ENCODE results near the gene NMRK2.
"Not testable (repeated sequence)": the region's sequence is repeated elsewhere in the genome, so short reads cannot be mapped to it uniquely, and the experiment has no call there.

NMRK2 gene

DNA sequence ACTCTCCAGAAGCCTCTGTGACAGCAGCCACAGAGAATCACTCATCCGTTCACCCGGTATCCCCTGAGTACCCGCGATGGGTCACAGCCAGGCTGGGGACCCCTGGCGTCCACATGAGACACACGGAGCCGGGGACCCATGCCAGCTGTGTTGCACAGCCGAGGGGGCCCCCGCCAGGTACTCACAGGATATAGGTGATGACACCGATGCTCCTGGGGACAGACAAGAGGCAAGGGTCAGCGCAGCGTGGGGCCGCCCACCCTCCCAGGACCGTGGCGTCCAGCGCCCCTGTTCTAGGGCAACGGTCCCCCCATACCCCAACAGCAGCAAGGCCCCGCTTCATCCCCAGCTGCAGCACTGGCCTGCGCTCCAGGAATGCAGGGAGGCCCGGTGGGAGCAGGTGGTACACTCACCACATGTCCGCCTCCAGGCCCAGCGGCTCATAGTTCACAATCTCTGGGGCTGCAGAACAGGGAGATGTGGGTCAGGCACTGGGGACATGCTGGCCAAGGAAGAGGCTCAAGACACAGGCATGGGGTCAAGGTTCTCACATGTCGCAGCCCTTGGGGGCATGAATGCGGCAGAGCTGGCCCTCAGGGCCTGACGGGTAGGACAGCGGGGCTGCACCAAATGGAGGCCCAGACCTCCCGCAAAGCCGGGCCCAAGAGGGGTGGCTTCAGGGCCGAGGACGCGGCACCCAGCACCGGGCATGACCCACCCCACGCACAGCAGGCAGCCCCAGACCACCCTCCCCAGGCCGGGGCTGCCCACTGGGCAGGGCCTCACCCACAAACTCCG is 30.8 kb downstream of the NMRK2 start:
- no peak overlapping the region for H2AFZ ChIP-seq (ENCODE audit: low read length)
- no peak overlapping the region for H3K4me2 ChIP-seq (ENCODE audit: low read depth, low read length, poor library complexity, severe bottlenecking)
- peaks cover 2% of the 10 kb centered on the region for H4K20me1 ChIP-seq (ENCODE audit: insufficient read depth, low read length, poor library complexity, severe bottlenecking)
- no peak overlapping the region for H3K9ac ChIP-seq (ENCODE audit: low read depth, low read length, poor library complexity, severe bottlenecking)
- no peaks in the 10 kb centered on the region for H3K9me3 ChIP-seq (ENCODE audit: insufficient read depth, low read depth, low read length)
- H3K36me3 ChIP-seq (ENCODE audit: insufficient read depth, low read length) = peaks cover 9% of the 10 kb centered on the region; the same call in 1 of the 2 replicates
- H3K4me3 ChIP-seq (ENCODE audit: low read length, poor library complexity, severe bottlenecking) = no peak overlapping the region
- H3K27me3 ChIP-seq (ENCODE audit: insufficient read depth, low read length, poor library complexity, severe bottlenecking) = no peaks in the 10 kb centered on the region
- peaks cover 7% of the 10 kb centered on the region; the same call in 1 of the 2 replicates for H3K79me2 ChIP-seq (ENCODE audit: insufficient read depth, low read length)
- no peak for TF ChIP-seq EZH2phosphoT487 (IDR thresholded peaks at IDR 0.05; ENCODE audit: borderline replicate concordance)
- TF ChIP-seq, protein P1, sequence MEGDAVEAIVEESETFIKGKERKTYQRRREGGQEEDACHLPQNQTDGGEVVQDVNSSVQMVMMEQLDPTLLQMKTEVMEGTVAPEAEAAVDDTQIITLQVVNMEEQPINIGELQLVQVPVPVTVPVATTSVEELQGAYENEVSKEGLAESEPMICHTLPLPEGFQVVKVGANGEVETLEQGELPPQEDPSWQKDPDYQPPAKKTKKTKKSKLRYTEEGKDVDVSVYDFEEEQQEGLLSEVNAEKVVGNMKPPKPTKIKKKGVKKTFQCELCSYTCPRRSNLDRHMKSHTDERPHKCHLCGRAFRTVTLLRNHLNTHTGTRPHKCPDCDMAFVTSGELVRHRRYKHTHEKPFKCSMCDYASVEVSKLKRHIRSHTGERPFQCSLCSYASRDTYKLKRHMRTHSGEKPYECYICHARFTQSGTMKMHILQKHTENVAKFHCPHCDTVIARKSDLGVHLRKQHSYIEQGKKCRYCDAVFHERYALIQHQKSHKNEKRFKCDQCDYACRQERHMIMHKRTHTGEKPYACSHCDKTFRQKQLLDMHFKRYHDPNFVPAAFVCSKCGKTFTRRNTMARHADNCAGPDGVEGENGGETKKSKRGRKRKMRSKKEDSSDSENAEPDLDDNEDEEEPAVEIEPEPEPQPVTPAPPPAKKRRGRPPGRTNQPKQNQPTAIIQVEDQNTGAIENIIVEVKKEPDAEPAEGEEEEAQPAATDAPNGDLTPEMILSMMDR (conservative IDR thresholded peaks at IDR 0.05; ENCODE audit: low read length) = no peak
- H3K9me2 ChIP-seq (replicated peaks; ENCODE audit: low read depth, low read length) = no peaks in the 10 kb centered on the region
- peaks cover 2% of the 10 kb centered on the region for H3K4me1 ChIP-seq (ENCODE audit: insufficient read depth, low read length, poor library complexity, severe bottlenecking)
- H3F3A ChIP-seq (ENCODE audit: low read depth) = no peaks in the 10 kb centered on the region

GRCh38 chr19:3964256-3965194 is 31.7 kb downstream of the NMRK2 start:
- H3K4me3 ChIP-seq (ENCODE audit: low read length, poor library complexity, severe bottlenecking) = no peak overlapping the region
- H3K9me2 ChIP-seq (replicated peaks; ENCODE audit: low read depth, low read length) = no peaks in the 10 kb centered on the region
- no peaks in the 10 kb centered on the region for H3K9me3 ChIP-seq (ENCODE audit: insufficient read depth, low read depth, low read length)
- H3K36me3 ChIP-seq (ENCODE audit: insufficient read depth, low read length) = peaks cover 9% of the 10 kb centered on the region; the same call in 1 of the 2 replicates
- H3F3A ChIP-seq (ENCODE audit: low read depth) = no peaks in the 10 kb centered on the region
- no peaks in the 10 kb centered on the region for H3K27me3 ChIP-seq (ENCODE audit: insufficient read depth, low read length, poor library complexity, severe bottlenecking)
- peaks cover 11% of the 10 kb centered on the region for H4K20me1 ChIP-seq (ENCODE audit: insufficient read depth, low read length, poor library complexity, severe bottlenecking)
- H3K4me1 ChIP-seq (ENCODE audit: insufficient read depth, low read length, poor library complexity, severe bottlenecking) = peaks cover 10% of the 10 kb centered on the region
- H3K79me2 ChIP-seq (ENCODE audit: insufficient read depth, low read length) = peaks cover 16% of the 10 kb centered on the region; the same call in 1 of the 2 replicates
- H2AFZ ChIP-seq (ENCODE audit: low read length) = no peak overlapping the region
- H3K9ac ChIP-seq (ENCODE audit: low read depth, low read length, poor library complexity, severe bottlenecking) = no peak overlapping the region
- no peak overlapping the region for H3K4me2 ChIP-seq (ENCODE audit: low read depth, low read length, poor library complexity, severe bottlenecking)
- TF ChIP-seq, protein P1 (conservative IDR thresholded peaks at IDR 0.05; ENCODE audit: low read length) = no peak

GRCh38 chr19:3966051-3967017 is 33.5 kb downstream of the NMRK2 start:
- no peak overlapping the region for H3K4me3 ChIP-seq (ENCODE audit: low read length, poor library complexity, severe bottlenecking)
- H3K9me3 ChIP-seq (ENCODE audit: insufficient read depth, low read depth, low read length) = no peaks in the 10 kb centered on the region
- H3K4me2 ChIP-seq (ENCODE audit: low read depth, low read length, poor library complexity, severe bottlenecking) = no peak overlapping the region
- no peaks in the 10 kb centered on the region for H3K27me3 ChIP-seq (ENCODE audit: insufficient read depth, low read length, poor library complexity, severe bottlenecking)
- H3K9ac ChIP-seq (ENCODE audit: low read depth, low read length, poor library complexity, severe bottlenecking) = no peak overlapping the region
- no peak for TF ChIP-seq EZH2phosphoT487 (IDR thresholded peaks at IDR 0.05; ENCODE audit: borderline replicate concordance)
- TF ChIP-seq, protein P1 (conservative IDR thresholded peaks at IDR 0.05; ENCODE audit: low read length) = no peak
- peaks cover 1% of the 10 kb centered on the region; the same call in 1 of the 2 replicates for H3F3A ChIP-seq (ENCODE audit: low read depth)
- H3K36me3 ChIP-seq (ENCODE audit: insufficient read depth, low read length) = peaks cover 5% of the 10 kb centered on the region; the same call in 1 of the 2 replicates
- peaks cover 19% of the 10 kb centered on the region for H3K4me1 ChIP-seq (ENCODE audit: insufficient read depth, low read length, poor library complexity, severe bottlenecking)
- no peak overlapping the region for H2AFZ ChIP-seq (ENCODE audit: low read length)
- peaks cover 29% of the 10 kb centered on the region for H3K79me2 ChIP-seq (ENCODE audit: insufficient read depth, low read length)
- no peaks in the 10 kb centered on the region for H3K9me2 ChIP-seq (replicated peaks; ENCODE audit: low read depth, low read length)
- H4K20me1 ChIP-seq (ENCODE audit: insufficient read depth, low read length, poor library complexity, severe bottlenecking) = peaks cover 24% of the 10 kb centered on the region

DNA sequence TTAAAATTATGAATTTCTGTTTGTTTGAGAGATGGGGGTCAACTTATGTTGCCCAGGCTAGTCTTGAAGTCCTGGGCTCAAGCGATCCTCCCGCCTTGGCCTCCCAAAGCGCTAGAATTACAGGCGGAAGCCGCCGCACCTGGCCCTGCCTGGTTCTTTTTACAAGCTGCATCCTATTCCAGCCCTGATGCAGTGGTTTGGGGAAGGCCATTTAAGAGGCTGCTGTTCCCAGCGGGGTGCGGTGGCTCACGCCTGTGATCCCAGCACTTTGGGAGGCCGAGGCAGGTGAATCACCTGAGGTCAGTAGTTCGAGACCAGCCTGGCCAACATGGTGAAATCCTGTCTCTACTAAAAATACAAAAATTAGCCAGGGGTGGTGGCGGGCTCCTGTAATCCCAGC is 35.1 kb downstream of the NMRK2 start:
- H4K20me1 ChIP-seq (ENCODE audit: insufficient read depth, low read length, poor library complexity, severe bottlenecking) = peaks cover 27% of the 10 kb centered on the region
- H2AFZ ChIP-seq (ENCODE audit: low read length); H3K9ac ChIP-seq (ENCODE audit: low read depth, low read length, poor library complexity, severe bottlenecking): not testable (repeated sequence)

More for the DNA sequence above, 35.1 kb downstream of the NMRK2 start:
- not testable (repeated sequence) for H3K9me2 ChIP-seq (replicated peaks; ENCODE audit: low read depth, low read length); H3F3A ChIP-seq (ENCODE audit: low read depth); H3K36me3 ChIP-seq (ENCODE audit: insufficient read depth, low read length); H3K4me2 ChIP-seq (ENCODE audit: low read depth, low read length, poor library complexity, severe bottlenecking); H3K27me3 ChIP-seq (ENCODE audit: insufficient read depth, low read length, poor library complexity, severe bottlenecking); H3K4me3 ChIP-seq (ENCODE audit: low read length, poor library complexity, severe bottlenecking); H3K9me3 ChIP-seq (ENCODE audit: insufficient read depth, low read depth, low read length)
- Histone ChIP-seq H3K79me2 (ENCODE audit: insufficient read depth, low read length) (peaks cover 29% of the 10 kb centered on the region), H3K4me1 (ENCODE audit: insufficient read depth, low read length, poor library complexity, severe bottlenecking) (peaks cover 20% of the 10 kb centered on the region)

All from Loucy (cell line).